ENCODE results near the gene CUL2. TPM values are rescaled to one million over a fixed set of nuclear protein-coding genes. Genes with fewer than 3 reads are reported as not detected.
"Not testable (repeated sequence)": the region's sequence is repeated elsewhere in the genome, so short reads cannot be mapped to it uniquely, and the experiment has no call there.

The CUL2 gene
- polyA plus RNA-seq, 3 donors from 2014 or later = 15.8 to 34.2 (median 33.2) TPM

DNA sequence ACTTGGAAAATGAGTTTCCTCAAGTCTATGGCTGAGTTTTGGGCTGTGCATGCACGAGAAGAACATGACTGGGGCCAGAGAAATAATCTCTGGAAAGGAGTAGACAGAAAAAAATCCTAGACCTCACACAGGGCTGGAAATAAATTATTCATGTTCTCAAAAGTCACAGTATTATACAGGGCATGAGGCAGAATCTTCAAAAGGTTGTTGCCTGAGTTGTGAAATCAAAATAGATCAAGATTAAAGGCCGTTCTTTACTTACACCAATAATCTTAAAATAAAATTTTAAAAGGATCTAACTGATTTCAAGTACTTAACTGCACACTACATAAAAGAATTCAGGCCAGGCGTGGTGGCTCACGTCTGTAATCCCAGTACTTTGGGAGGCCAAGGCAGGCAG lies 22.4 kb upstream of the CUL2 start:
- Mint-ChIP-seq H3K36me3 (no peaks in the 10 kb centered on the region), H3K4me1 (no peaks in the 10 kb centered on the region), H3K4me3 (no peak overlapping the region), H3K27ac (no peak overlapping the region), H3K9me3 (no peaks in the 10 kb centered on the region), H3K27me3 (ENCODE audit: low read depth in 3 of 3) (peaks cover 3 to 9% (median 4%) of the 10 kb centered on the region in 3 donors)
- DNase-seq = no peak

GRCh38 chr10:35103882-35104281 lies 13.7 kb upstream of the CUL2 start:
- no peak overlapping the region for H3K27ac Mint-ChIP-seq
- peaks cover 3% of the 10 kb centered on the region in 3 donors for H3K27me3 Mint-ChIP-seq (ENCODE audit: low read depth in 3 of 3)
- no peak for DNase-seq
- H3K4me3 Mint-ChIP-seq = no peak overlapping the region
- no peaks in the 10 kb centered on the region for H3K36me3 Mint-ChIP-seq
- no peaks in the 10 kb centered on the region for H3K9me3 Mint-ChIP-seq
- H3K4me1 Mint-ChIP-seq = no peaks in the 10 kb centered on the region

DNA sequence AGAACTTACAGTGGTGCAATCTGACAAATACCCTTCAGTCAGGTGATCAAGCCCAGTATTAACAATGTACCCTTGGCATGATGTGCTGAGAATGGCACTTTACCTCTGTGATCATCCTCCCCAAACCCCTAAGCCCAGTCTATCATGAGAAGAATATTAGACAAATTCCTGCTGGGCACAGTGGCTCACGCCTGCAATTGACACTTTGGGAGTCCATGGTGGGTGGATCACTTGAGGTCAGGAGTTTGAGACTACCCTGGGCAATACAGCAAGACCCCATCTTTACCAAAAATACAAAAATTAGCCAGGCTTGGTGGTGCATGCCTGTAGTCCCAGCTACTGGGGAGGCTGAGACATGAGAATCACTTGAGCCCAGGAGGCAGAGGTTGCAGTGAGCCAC lies 7.4 kb upstream of the CUL2 start:
- Mint-ChIP-seq H3K9me3 (no peaks in the 10 kb centered on the region), H3K4me1 (no peaks in the 10 kb centered on the region), H3K4me3 (no peak overlapping the region)

GRCh38 chr10:35096312-35096711 lies 6.2 kb upstream of the CUL2 start:
- Mint-ChIP-seq H3K4me3 (no peak overlapping the region), H3K27me3 (ENCODE audit: low read depth in 3 of 3) (peaks cover 9 to 13% (median 10%) of the 10 kb centered on the region in 3 donors), H3K27ac (no peak overlapping the region), H3K36me3 (peaks cover 0 to 3% (median 0%) of the 10 kb centered on the region in 3 donors), H3K4me1 (peaks cover under 1 to 3% of the 10 kb centered on the region in 2 donors), H3K9me3 (no peaks in the 10 kb centered on the region)
- no peak for DNase-seq

More for the DNA sequence above, 7.4 kb upstream of the CUL2 start:
- Mint-ChIP-seq H3K27me3 (ENCODE audit: low read depth in 3 of 3) (peaks cover 10 to 13% (median 12%) of the 10 kb centered on the region in 3 donors), H3K27ac (no peak overlapping the region), H3K36me3 (peaks cover 0 to 3% (median 0%) of the 10 kb centered on the region in 3 donors)
- DNase-seq = no peak

DNA sequence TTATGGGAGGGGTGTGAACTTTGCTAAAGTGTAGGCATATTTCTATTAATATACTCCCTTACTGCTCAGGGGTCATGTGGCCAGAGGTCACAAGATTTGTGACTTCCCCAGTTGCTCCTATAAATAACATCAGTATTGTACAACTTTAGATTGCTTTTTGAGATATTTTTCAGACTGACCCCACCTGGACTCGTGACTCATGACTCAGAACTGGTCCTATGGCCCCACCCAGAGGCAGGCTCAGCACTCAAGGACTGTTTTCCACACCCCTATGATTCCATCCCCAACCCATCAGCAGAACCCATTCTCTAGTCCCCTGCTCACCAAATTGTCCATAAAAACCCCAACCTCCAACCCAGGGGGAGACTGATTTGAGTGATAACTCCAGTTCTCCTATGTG lies 2.7 kb upstream of the CUL2 start:
- Mint-ChIP-seq H3K36me3 (peaks cover 0 to 3% (median 0%) of the 10 kb centered on the region in 3 donors), H3K27ac (no peak overlapping the region), H3K4me1 (peaks cover 27 to 31% of the 10 kb centered on the region in 2 donors), H3K9me3 (no peaks in the 10 kb centered on the region), H3K27me3 (ENCODE audit: low read depth in 3 of 3) (peaks cover 15 to 27% (median 19%) of the 10 kb centered on the region in 3 donors), H3K4me3 (no peak overlapping the region)
- DNase-seq = no peak

DNA sequence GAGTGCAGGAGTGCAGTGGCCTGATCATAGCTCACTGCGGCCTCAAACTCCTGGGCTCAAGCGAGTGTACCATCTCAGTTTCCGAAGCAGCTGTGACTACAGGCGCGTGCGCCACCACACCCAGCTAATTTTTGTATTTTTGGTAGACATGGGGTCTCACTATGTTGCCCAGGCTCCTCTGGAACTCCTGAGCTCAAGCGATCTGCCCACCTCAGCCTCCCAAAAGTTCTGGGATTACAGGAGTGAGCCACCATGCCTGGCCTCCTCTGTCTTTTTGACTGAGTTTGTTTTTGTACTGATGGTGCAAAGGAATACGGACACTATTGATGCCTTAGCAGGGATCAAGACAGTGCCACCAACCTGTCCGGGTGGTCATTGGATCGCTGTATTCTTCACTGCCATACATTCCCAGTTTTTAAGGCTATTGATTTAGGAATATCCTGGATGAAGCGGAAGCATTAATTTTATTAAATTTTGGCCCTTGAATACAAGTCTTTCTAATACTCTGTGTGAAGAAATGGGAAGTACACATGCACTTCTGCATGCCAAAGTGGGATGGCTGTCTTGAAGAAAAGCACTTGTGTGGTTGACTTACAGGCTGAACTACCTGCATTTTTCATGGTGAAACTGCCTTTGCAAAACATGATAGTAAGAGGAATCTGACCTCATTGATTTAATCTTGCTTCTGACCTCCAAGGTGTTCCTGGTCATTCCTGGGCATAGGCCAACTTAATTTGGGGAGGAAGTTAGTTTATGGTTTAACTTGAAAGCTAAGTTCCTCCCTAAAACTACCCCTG lies 2.1 kb upstream of the CUL2 start:
- Mint-ChIP-seq H3K4me3 (no peak overlapping the region), H3K4me1 (peaks cover 34 to 38% of the 10 kb centered on the region in 2 donors), H3K9me3 (no peaks in the 10 kb centered on the region), H3K36me3 (peaks cover 0 to 3% (median 0%) of the 10 kb centered on the region in 3 donors), H3K27ac (no peak overlapping the region), H3K27me3 (ENCODE audit: low read depth in 3 of 3) (peaks cover 16 to 27% (median 18%) of the 10 kb centered on the region in 3 donors)
- no peak for DNase-seq

GRCh38 chr10:35089611-35090161 lies 455 bp downstream of the CUL2 start:
- Mint-ChIP-seq H3K36me3 (peaks cover 0 to 3% (median 0%) of the 10 kb centered on the region in 3 donors), H3K9me3 (no peaks in the 10 kb centered on the region), H3K4me1 (peaks cover 53 to 57% of the 10 kb centered on the region in 2 donors), H3K4me3 (peak overlapping the region; percentile 96 to 97 (median 97)), H3K27me3 (ENCODE audit: low read depth in 3 of 3) (peaks cover 9 to 25% (median 10%) of the 10 kb centered on the region in 3 donors), H3K27ac (peak overlapping the region; percentile 91 to 99 (median 98))
- peak; percentile 30 to 44 (median 41) for DNase-seq

GRCh38 chr10:35083242-35083641 lies 6.9 kb downstream of the CUL2 start:
- peak overlapping the region in 1 of 5 donors; percentile 10 for H3K4me3 Mint-ChIP-seq
- H3K9me3 Mint-ChIP-seq = no peaks in the 10 kb centered on the region
- H3K36me3 Mint-ChIP-seq = peaks cover 0 to 10% (median 4%) of the 10 kb centered on the region in 3 donors
- H3K4me1 Mint-ChIP-seq = peaks cover 62 to 84% of the 10 kb centered on the region in 2 donors
- H3K27me3 Mint-ChIP-seq (ENCODE audit: low read depth in 3 of 3) = peaks cover 3 to 4% (median 4%) of the 10 kb centered on the region in 3 donors
- no peak for DNase-seq
- H3K27ac Mint-ChIP-seq = peak overlapping the region in 3 of 6 donors; percentile 12 to 51 (median 28)

- not testable (repeated sequence) for H3K36me3 Mint-ChIP-seq; DNase-seq; H3K27ac Mint-ChIP-seq; H3K9me3 Mint-ChIP-seq; H3K27me3 Mint-ChIP-seq (ENCODE audit: low read depth in 3 of 3); H3K4me3 Mint-ChIP-seq
- peaks cover 35 to 66% of the 10 kb centered on the region in 2 donors for H3K4me1 Mint-ChIP-seq
Observed at GRCh38 chr10:35080261-35080660, 9.9 kb downstream of the CUL2 start.

DNA sequence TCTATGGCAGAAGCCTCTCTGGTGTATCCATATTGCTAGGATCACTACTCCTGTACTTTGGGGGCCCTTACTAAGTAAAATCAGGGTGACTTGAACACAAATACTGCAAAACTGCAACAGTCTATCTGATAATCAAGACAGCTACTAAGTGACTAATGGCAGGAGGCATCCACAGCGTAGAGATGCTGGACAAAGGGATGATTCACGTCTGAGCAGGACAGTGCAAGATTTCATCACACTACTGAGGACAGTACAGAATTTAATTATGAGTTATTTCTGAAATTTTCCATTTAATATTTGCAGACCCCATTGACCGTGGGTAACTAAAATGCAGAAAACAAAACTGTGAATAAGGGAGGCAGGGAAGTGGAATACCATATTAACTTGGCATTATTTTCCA lies 10.4 kb downstream of the CUL2 start:
- peaks cover 39 to 70% of the 10 kb centered on the region in 2 donors for H3K4me1 Mint-ChIP-seq
- no peaks in the 10 kb centered on the region for H3K9me3 Mint-ChIP-seq
- H3K4me3 Mint-ChIP-seq = no peak overlapping the region
- peaks cover 0 to 10% (median 4%) of the 10 kb centered on the region in 3 donors for H3K36me3 Mint-ChIP-seq
- no peak overlapping the region for H3K27ac Mint-ChIP-seq
- peaks cover 0 to 3% (median 0%) of the 10 kb centered on the region in 3 donors for H3K27me3 Mint-ChIP-seq (ENCODE audit: low read depth in 3 of 3)
- no peak for DNase-seq

DNA sequence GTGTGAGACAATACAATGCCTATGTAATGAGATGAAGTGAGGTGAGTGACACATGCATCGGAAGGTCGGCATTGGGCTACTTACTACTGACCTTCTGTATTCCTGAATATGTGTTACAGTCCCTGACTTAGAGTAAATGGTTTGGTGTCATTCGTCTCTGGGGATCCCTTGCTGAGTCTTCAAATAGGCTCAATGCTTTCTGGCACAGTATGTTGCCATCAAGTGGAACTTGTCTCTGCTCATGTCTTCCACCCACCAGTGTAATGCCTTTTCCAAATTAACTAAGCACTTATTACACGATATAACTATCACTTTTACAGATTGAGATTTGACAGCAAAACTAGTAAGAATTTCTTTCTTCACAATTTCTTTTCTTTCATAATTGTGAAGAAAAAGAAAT lies 10.9 kb downstream of the CUL2 start:
- no peak overlapping the region for H3K27ac Mint-ChIP-seq

GRCh38 chr10:35075228-35075627 lies 14.9 kb downstream of the CUL2 start:
- Mint-ChIP-seq H3K27me3 (ENCODE audit: low read depth in 3 of 3) (peaks cover 1 to 3% (median 2%) of the 10 kb centered on the region in 3 donors), H3K4me1 (peaks cover 27 to 64% of the 10 kb centered on the region in 2 donors), H3K9me3 (no peaks in the 10 kb centered on the region), H3K36me3 (peaks cover 0 to 5% (median 0%) of the 10 kb centered on the region in 3 donors), H3K27ac (no peak overlapping the region), H3K4me3 (no peak overlapping the region)
- no peak for DNase-seq

More for the DNA sequence above, 10.9 kb downstream of the CUL2 start:
- Mint-ChIP-seq H3K4me3 (no peak overlapping the region), H3K36me3 (peaks cover 0 to 10% (median 4%) of the 10 kb centered on the region in 3 donors), H3K27me3 (ENCODE audit: low read depth in 3 of 3) (peaks cover 0 to 3% (median 0%) of the 10 kb centered on the region in 3 donors), H3K4me1 (peaks cover 39 to 70% of the 10 kb centered on the region in 2 donors), H3K9me3 (no peaks in the 10 kb centered on the region)
- no peak for DNase-seq

DNA sequence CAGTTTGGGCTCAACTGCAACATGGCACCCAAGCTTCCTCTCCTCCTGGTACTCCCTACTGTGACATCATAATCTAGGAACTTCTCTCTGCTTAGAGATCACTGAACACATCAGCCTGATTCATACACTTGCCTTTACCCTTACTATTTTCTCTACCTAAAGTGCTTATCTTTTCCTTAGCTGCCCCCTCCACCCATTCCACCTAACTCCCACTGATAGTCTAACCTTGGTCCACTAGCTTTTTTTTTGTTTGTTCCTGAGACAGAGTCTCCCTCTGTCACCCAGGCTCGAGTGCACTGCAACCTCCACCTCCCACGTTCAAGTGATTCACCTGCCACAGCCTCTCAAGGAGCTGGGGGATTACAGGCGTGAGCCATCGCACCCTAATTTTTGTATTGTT lies 15.9 kb downstream of the CUL2 start:
- H3K4me3 Mint-ChIP-seq = no peak overlapping the region
- peaks cover 3 to 9% (median 4%) of the 10 kb centered on the region in 3 donors for H3K36me3 Mint-ChIP-seq

GRCh38 chr10:35070521-35070920 lies 19.6 kb downstream of the CUL2 start:
- Mint-ChIP-seq H3K4me1 (peaks cover 22 to 50% of the 10 kb centered on the region in 2 donors), H3K27ac (peak overlapping the region in 2 of 6 donors; percentile 21 to 68), H3K4me3 (no peak overlapping the region), H3K9me3 (no peaks in the 10 kb centered on the region), H3K27me3 (ENCODE audit: low read depth in 3 of 3) (peaks cover 0 to 2% (median 1%) of the 10 kb centered on the region in 3 donors), H3K36me3 (peaks cover 10 to 16% (median 13%) of the 10 kb centered on the region in 3 donors)
- DNase-seq = no peak

More for the DNA sequence above, 15.9 kb downstream of the CUL2 start:
- Mint-ChIP-seq H3K27me3 (ENCODE audit: low read depth in 3 of 3) (peaks cover 1 to 3% (median 2%) of the 10 kb centered on the region in 3 donors), H3K9me3 (no peaks in the 10 kb centered on the region), H3K4me1 (peaks cover 22 to 66% of the 10 kb centered on the region in 2 donors), H3K27ac (no peak overlapping the region)
- DNase-seq = no peak
